Activated CD8-positive, alpha-beta memory T cell treated with anti-CD3 and anti-CD28 coated beads for 36 hours (primary cell): ENCODE measurements around the gene ADAMTS14. TPM values are rescaled to one million over a fixed set of nuclear protein-coding genes. Genes with fewer than 3 reads are reported as not detected.
"Not testable (repeated sequence)": the region's sequence is repeated elsewhere in the genome, so short reads cannot be mapped to it uniquely, and the experiment has no call there.

Source experiments
- CTCF ChIA-PET: fragments of 350-600 bp; sonication (Branson Sonifier 250); formaldehyde crosslinking; loops from one replicate; lab custom pipeline; 2021; ENCODE audit warnings: antibody characterized with exemption; lab: Charles Lee
- POLR2A ChIA-PET: fragments of 350-600 bp; sonication (Branson Sonifier 250); formaldehyde crosslinking; loops from one replicate; lab custom pipeline; 2021; ENCODE audit warnings: antibody characterized with exemption; lab: Charles Lee
- total RNA-seq, 2 experiments: library from RNA; stranded (reverse); gene quantifications; one replicate each; pipeline ENCODE4 v1.2.3, GENCODE V29; 2021

ADAMTS14 gene
- total RNA-seq, 2 experiments from 2014 or later: 0.04 TPM; not detected in 1

- CTCF ChIA-PET: interaction anchor here (0.9 kb wide), 1 partner anchor 74 kb away, joined by 3 read pairs; no protein-coding TSS in a partner anchor
- POLR2A ChIA-PET: no interaction called here
These were observed 17.0 kb upstream of the ADAMTS14 start for GRCh38 chr10:70655316-70655715.

GRCh38 chr10:70656489-70656888, 15.8 kb upstream of the ADAMTS14 start:
- CTCF ChIA-PET: interaction anchor here (1.7 kb wide), 2 partner anchors 98 to 107 kb away, joined by 5 to 6 read pairs; no protein-coding TSS in a partner anchor
- POLR2A ChIA-PET: no interaction called here

- CTCF ChIA-PET: interaction anchor here (1.7 kb wide), 2 partner anchors 98 to 107 kb away, joined by 5 to 6 read pairs; no protein-coding TSS in a partner anchor
- POLR2A ChIA-PET: no interaction called here
These were observed 15.3 kb upstream of the ADAMTS14 start for GRCh38 chr10:70657041-70657440.

GRCh38 chr10:70658582-70659136, 13.6 kb upstream of the ADAMTS14 start:
- POLR2A ChIA-PET: no interaction called here
- CTCF ChIA-PET: interaction anchor here (0.7 to 1.4 kb wide), 2 partner anchors 11 to 121 kb away, joined by 3 to 4 read pairs; no protein-coding TSS in a partner anchor

GRCh38 chr10:70659306-70659705, 13.0 kb upstream of the ADAMTS14 start:
- ChIA-PET POLR2A (no interaction called here), CTCF (no interaction called here)

- POLR2A ChIA-PET: no interaction called here
These were observed 11.6 kb upstream of the ADAMTS14 start for GRCh38 chr10:70660722-70661121.

GRCh38 chr10:70661623-70662361, 10.5 kb upstream of the ADAMTS14 start:
- ChIA-PET CTCF (no interaction called here), POLR2A (no interaction called here)

More at GRCh38 chr10:70660722-70661121, 11.6 kb upstream of the ADAMTS14 start:
- CTCF ChIA-PET: no interaction called here

- ChIA-PET CTCF (interaction anchor here (0.7 kb wide), 2 partner anchors 264 to 279 kb away, joined by 3 to 5 read pairs; no protein-coding TSS in a partner anchor), POLR2A (no interaction called here)
These were observed 9.7 kb upstream of the ADAMTS14 start for GRCh38 chr10:70662362-70663220.

- CTCF ChIA-PET: interaction anchor here (0.7 kb wide), 3 partner anchors 26 to 277 kb away, joined by 3 to 5 read pairs (median 3); no protein-coding TSS in a partner anchor
- POLR2A ChIA-PET: not testable (repeated sequence)
These were observed 8.6 kb upstream of the ADAMTS14 start for GRCh38 chr10:70663458-70664409.

- POLR2A ChIA-PET: interaction anchor here (0.5 kb wide), 1 partner anchor 226 kb away, joined by 12 read pairs; no protein-coding TSS in a partner anchor
These were observed 7.6 kb upstream of the ADAMTS14 start for GRCh38 chr10:70664702-70665195.

GRCh38 chr10:70666960-70667798, 5.1 kb upstream of the ADAMTS14 start:
- POLR2A ChIA-PET: no interaction called here
- CTCF ChIA-PET: no interaction called here

More at GRCh38 chr10:70664702-70665195, 7.6 kb upstream of the ADAMTS14 start:
- CTCF ChIA-PET: no interaction called here

GRCh38 chr10:70667818-70668217, 4.5 kb upstream of the ADAMTS14 start:
- CTCF ChIA-PET, POLR2A ChIA-PET: not testable (repeated sequence)

GRCh38 chr10:70668454-70668970, 3.8 kb upstream of the ADAMTS14 start:
- ChIA-PET POLR2A (no interaction called here), CTCF (no interaction called here)

- CTCF ChIA-PET: interaction anchor here (1.1 to 1.5 kb wide), 2 partner anchors 11 to 77 kb away, joined by 3 read pairs; no protein-coding TSS in a partner anchor
- POLR2A ChIA-PET: no interaction called here
These were observed 3.3 kb upstream of the ADAMTS14 start for GRCh38 chr10:70669015-70669414.

- CTCF ChIA-PET: interaction anchor here (1.1 to 1.5 kb wide), 2 partner anchors 12 to 77 kb away, joined by 3 read pairs; no protein-coding TSS in a partner anchor
These were observed 2.5 kb upstream of the ADAMTS14 start for GRCh38 chr10:70669732-70670317.

GRCh38 chr10:70671619-70672164, 614 bp upstream of the ADAMTS14 start:
- ChIA-PET CTCF (interaction anchor here (1.0 kb wide), 1 partner anchor 123 kb away, joined by 3 read pairs; no protein-coding TSS in a partner anchor), POLR2A (no interaction called here)

More at GRCh38 chr10:70669732-70670317, 2.5 kb upstream of the ADAMTS14 start:
- POLR2A ChIA-PET: no interaction called here
